H9 (cell line): ENCODE data around the gene IFNA13. TPM values are rescaled to one million over a fixed set of nuclear protein-coding genes. Genes with fewer than 3 reads are reported as not detected.

Source experiments
- DNase-seq: peaks from one replicate; pipeline ENCODE4 v3.0.0-alpha.2; 2017
- H2AFZ ChIP-seq: one replicate; pipeline ENCODE4 v1.6.1; 2013; ENCODE audit warnings: mild to moderate bottlenecking, low read length, control low read depth, moderate library complexity
- H2AK5ac ChIP-seq: 2 replicates; pipeline ENCODE4 v1.6.1; 2013; ENCODE audit warnings: low read length, control low read depth, mixed read lengths; ENCODE audit not compliant: insufficient read length
- H2BK120ac ChIP-seq: one replicate; pipeline ENCODE4 v1.6.1; 2013; ENCODE audit warnings: low read depth, mild to moderate bottlenecking, low read length, control low read depth, inconsistent platforms; ENCODE audit not compliant: poor library complexity, severe bottlenecking
- H2BK12ac ChIP-seq: 2 replicates; pipeline ENCODE4 v1.6.1; 2013; ENCODE audit warnings: low read length, control low read depth, mixed read lengths, low read depth; ENCODE audit not compliant: insufficient read length
- H2BK15ac ChIP-seq: 2 replicates; pipeline ENCODE4 v1.6.1; 2013; ENCODE audit warnings: low read depth, low read length, control low read depth
- H2BK20ac ChIP-seq: one replicate; pipeline ENCODE4 v1.6.1; 2013; ENCODE audit warnings: low read depth, mild to moderate bottlenecking, low read length, control low read depth, inconsistent platforms; ENCODE audit not compliant: poor library complexity, severe bottlenecking
- H2BK5ac ChIP-seq: 2 replicates; pipeline ENCODE4 v1.6.1; 2013; ENCODE audit warnings: low read length, control low read depth, mixed read lengths; ENCODE audit not compliant: insufficient read length
- H3K14ac ChIP-seq: 2 replicates; pipeline ENCODE4 v1.6.1; 2013; ENCODE audit warnings: low read length, control low read depth; ENCODE audit not compliant: insufficient read depth
- H3K18ac ChIP-seq: 2 replicates; pipeline ENCODE4 v1.6.1; 2013; ENCODE audit warnings: low read depth, mild to moderate bottlenecking, mixed read lengths, low read length, control low read depth; ENCODE audit not compliant: insufficient read length
- H3K23ac ChIP-seq: 2 replicates; pipeline ENCODE4 v1.6.1; 2013; ENCODE audit warnings: low read length, control low read depth, mixed read lengths, low read depth; ENCODE audit not compliant: insufficient read length
- H3K23me2 ChIP-seq: 2 replicates; pipeline ENCODE4 v1.6.1; 2013; ENCODE audit warnings: low read depth, mild to moderate bottlenecking, mixed read lengths, low read length, control low read depth; ENCODE audit not compliant: insufficient read length, poor library complexity, severe bottlenecking
- H3K27ac ChIP-seq: 2 replicates; pipeline ENCODE4 v1.5.1; 2013; ENCODE audit warnings: low read length, control low read depth, mixed read lengths, low read depth; ENCODE audit not compliant: insufficient read length
- H3K27me3 ChIP-seq: 2 replicates; pipeline ENCODE4 v1.6.1; 2013; ENCODE audit warnings: low read length, control low read depth, inconsistent platforms; ENCODE audit not compliant: insufficient read depth
- H3K4ac ChIP-seq: 2 replicates; pipeline ENCODE4 v1.6.1; 2013; ENCODE audit warnings: low read depth, mild to moderate bottlenecking, control low read depth, inconsistent platforms, low read length, moderate library complexity
- H3K4me1 ChIP-seq: 2 replicates; pipeline ENCODE4 v1.6.1; 2013; ENCODE audit warnings: low read length, control low read depth, inconsistent platforms; ENCODE audit not compliant: insufficient read depth
- H3K4me2 ChIP-seq: 2 replicates; pipeline ENCODE4 v1.6.1; 2013; ENCODE audit warnings: low read length, control low read depth, mixed read lengths; ENCODE audit not compliant: insufficient read length, insufficient read depth
- H3K56ac ChIP-seq: 2 replicates; pipeline ENCODE4 v1.6.1; 2013; ENCODE audit warnings: low read depth, mild to moderate bottlenecking, mixed read lengths, low read length, control low read depth; ENCODE audit not compliant: insufficient read length
- H3K79me1 ChIP-seq: 2 replicates; pipeline ENCODE4 v1.6.1; 2013; ENCODE audit warnings: low read depth, mild to moderate bottlenecking, moderate library complexity, low read length, control low read depth, inconsistent platforms; ENCODE audit not compliant: insufficient read depth, poor library complexity, severe bottlenecking
- H3K79me2 ChIP-seq: 2 replicates; pipeline ENCODE4 v1.6.1; 2013; ENCODE audit warnings: low read length, control low read depth, inconsistent platforms; ENCODE audit not compliant: insufficient read depth
- H3K9ac ChIP-seq: 2 replicates; pipeline ENCODE4 v1.6.1; 2013; ENCODE audit warnings: low read length, control low read depth, mixed read lengths; ENCODE audit not compliant: insufficient read length; ENCODE audit errors: extremely low read depth
- H3K9me3 ChIP-seq: one replicate; pipeline ENCODE4 v1.6.1; 2013; ENCODE audit warnings: low read depth, low read length, inconsistent platforms; ENCODE audit not compliant: control insufficient read depth
- H3T11ph ChIP-seq: one replicate; pipeline ENCODE4 v1.6.1; 2013; ENCODE audit warnings: mild to moderate bottlenecking, low read length, control low read depth, inconsistent platforms
- H4K20me1 ChIP-seq: one replicate; pipeline ENCODE4 v1.6.1; 2013; ENCODE audit not compliant: control insufficient read depth, insufficient read length, insufficient read depth
- H4K5ac ChIP-seq: 2 replicates; pipeline ENCODE4 v1.6.1; 2013; ENCODE audit warnings: low read depth, mild to moderate bottlenecking, mixed read lengths, low read length, control low read depth; ENCODE audit not compliant: insufficient read length
- H4K8ac ChIP-seq: replicated peaks from 2 replicates; pipeline ENCODE4 v1.6.1; 2013; ENCODE audit warnings: low read length, control low read depth, mixed read lengths, low read depth; ENCODE audit not compliant: insufficient read length
- H4K91ac ChIP-seq: 2 replicates; pipeline ENCODE4 v1.6.1; 2013; ENCODE audit warnings: low read depth, mild to moderate bottlenecking, moderate library complexity, mixed read lengths, low read length, control low read depth; ENCODE audit not compliant: insufficient read length
- H3K27ac Mint-ChIP-seq, 3 experiments: 2 replicates in 2 of 3; 3 replicates in 1 of 3; pipeline ENCODE4 v1.8.0; 2020 to 2021; ENCODE audit warnings: mixed read lengths in 3 of 3, mild to moderate bottlenecking in 1 of 3, moderate library complexity in 1 of 3
- H3K27me3 Mint-ChIP-seq: 2 replicates; pipeline ENCODE4 v1.8.0; 2021; ENCODE audit warnings: low read depth, mild to moderate bottlenecking, moderate library complexity, mixed read lengths
- H3K36me3 Mint-ChIP-seq, 3 experiments: 2 replicates in 2 of 3; 3 replicates in 1 of 3; pipeline ENCODE4 v1.8.0; 2020 to 2021; ENCODE audit warnings: low read depth in 3 of 3, mixed read lengths in 3 of 3; ENCODE audit not compliant: insufficient read depth in 1 of 3
- H3K4me1 Mint-ChIP-seq, 2 experiments: 2 replicates each; pipeline ENCODE4 v1.8.0; 2020; ENCODE audit warnings: mixed read lengths in 2 of 2
- H3K4me3 Mint-ChIP-seq, 2 experiments: 2 replicates in 1 of 2; 3 replicates in 1 of 2; pipeline ENCODE4 v1.8.0; 2020 to 2021; ENCODE audit warnings: mild to moderate bottlenecking in 2 of 2, mixed read lengths in 2 of 2, moderate library complexity in 1 of 2
- H3K9me3 Mint-ChIP-seq, 2 experiments: 2 replicates in 1 of 2; 3 replicates in 1 of 2; pipeline ENCODE4 v1.8.0; 2020; ENCODE audit warnings: mild to moderate bottlenecking in 2 of 2, mixed read lengths in 2 of 2, moderate library complexity in 1 of 2
- CTCF ChIP-seq: fragments of 200-600 bp; sonication (generic); conservative IDR thresholded peaks from 3 replicates; pipeline ENCODE4 v1.8.0; 2021; ENCODE audit warnings: antibody characterized with exemption, mild to moderate bottlenecking
- WGBS: extraction: QIAGEN DNeasy Blood & Tissue Kit; methylation state at CpG from one replicate; pipeline ENCODE4 v1.1.7; 2013; ENCODE audit warnings: missing lambda C conversion rate, low lambda C conversion rate, mixed read lengths; ENCODE audit not compliant: insufficient read length; ENCODE audit errors: extremely low coverage; 5-methylcytosine and 5-hydroxymethylcytosine counted together
- total RNA-seq: library from RNA; stranded (reverse); gene quantifications from 2 replicates; pipeline ENCODE4 v1.2.1, GENCODE V29; 2021

The IFNA13 gene
- total RNA-seq, 1 experiment from 2014 or later = not detected

- no peak overlapping the region for H3K18ac ChIP-seq
- no peak overlapping the region for H3K56ac ChIP-seq
- H2BK15ac ChIP-seq = no peak overlapping the region
- H3K4me3 Mint-ChIP-seq = no peak overlapping the region
- H2AK5ac ChIP-seq = no peak overlapping the region
- no peak for TF ChIP-seq CTCF
- no peak overlapping the region for H2AFZ ChIP-seq
- H4K20me1 ChIP-seq = no peaks in the 10 kb centered on the region
- H3K79me2 ChIP-seq = no peaks in the 10 kb centered on the region
- H3K4me1 Mint-ChIP-seq = peaks cover 5 to 6% of the 10 kb centered on the region in 2 experiments
- H3K4me2 ChIP-seq = no peak overlapping the region
- H3K23ac ChIP-seq = no peak overlapping the region
- no peak overlapping the region for H4K91ac ChIP-seq
- peaks cover 59% of the 10 kb centered on the region for H3K27me3 Mint-ChIP-seq
- H3K27ac ChIP-seq = no peak overlapping the region
- H2BK20ac ChIP-seq = no peak overlapping the region
- H4K5ac ChIP-seq = no peak overlapping the region
- no peak overlapping the region for H3K4ac ChIP-seq
- H3T11ph ChIP-seq = no peak overlapping the region
- no peak overlapping the region for H4K8ac ChIP-seq
- no peak overlapping the region for H3K14ac ChIP-seq
- H3K9me3 ChIP-seq = no peaks in the 10 kb centered on the region
- H3K4me1 ChIP-seq = no peaks in the 10 kb centered on the region
- no peak overlapping the region for H2BK5ac ChIP-seq
- no peak overlapping the region for H2BK12ac ChIP-seq
- no peak for DNase-seq
- WGBS = no CpG with 5 or more reads among the region's 3 CpGs
- H3K27ac Mint-ChIP-seq = no peak overlapping the region
- peaks cover 6% of the 10 kb centered on the region; the same call in 1 of the 2 replicates for H3K27me3 ChIP-seq
- no peak overlapping the region for H3K9ac ChIP-seq
- no peaks in the 10 kb centered on the region for H3K9me3 Mint-ChIP-seq
- H3K23me2 ChIP-seq = no peaks in the 10 kb centered on the region
- H2BK120ac ChIP-seq = no peak overlapping the region
- no peaks in the 10 kb centered on the region for H3K79me1 ChIP-seq
- H3K36me3 Mint-ChIP-seq = no peaks in the 10 kb centered on the region
These were observed 36.3 kb upstream of the IFNA13 start for GRCh38 chr9:21404146-21404545.
